HepG2 (cell line): Measurements from ENCODE around the gene TADA2A. TPM values are rescaled to one million over a fixed set of nuclear protein-coding genes. Genes with fewer than 3 reads are reported as not detected.
A peak's percentile ranks its signal among the peaks of the same experiment; 100 is the strongest.

Experiments used
- CHD4 ChIP-seq: fragments of 200-600 bp; sonication (generic); IDR thresholded peaks from 2 replicates; pipeline ENCODE4 v1.7.0; 2017; ENCODE audit warnings: mild to moderate bottlenecking, low read length, borderline replicate concordance
- DRAP1 ChIP-seq: IDR thresholded peaks from 2 replicates; pipeline ENCODE4 v1.6.1; 2016; ENCODE audit warnings: missing genetic modification reagents, missing compliant biosample characterization
- ETV6 ChIP-seq: sonication (generic); formaldehyde crosslinking; conservative IDR thresholded peaks from 2 replicates; pipeline ENCODE4 v1.4.0; 2020; ENCODE audit warnings: missing genetic modification reagents
- FOSL1 ChIP-seq: sonication (generic); formaldehyde crosslinking; IDR thresholded peaks from 2 replicates; pipeline ENCODE4 v1.9.0; 2021; ENCODE audit warnings: missing genetic modification reagents, borderline replicate concordance
- HOXA5 ChIP-seq: sonication (generic); formaldehyde crosslinking; IDR thresholded peaks from 2 replicates; pipeline ENCODE4 v1.4.0; 2020; ENCODE audit warnings: missing genetic modification reagents
- ISL2 ChIP-seq: sonication (generic); formaldehyde crosslinking; IDR thresholded peaks from 2 replicates; pipeline ENCODE4 v1.5.0; 2020; ENCODE audit warnings: missing genetic modification reagents
- KLF11 ChIP-seq: IDR thresholded peaks from 2 replicates; pipeline ENCODE4 v1.6.1; 2016; ENCODE audit warnings: missing compliant biosample characterization
- NFE2L2 ChIP-seq: fragments of 150-350 bp; IDR thresholded peaks from 2 replicates; pipeline ENCODE4 v1.6.1; 2014; ENCODE audit warnings: low read length
- NONO ChIP-seq, 2 experiments: fragments of 450-650 bp in 1 of 2; sonication (generic) in 1 of 2; formaldehyde crosslinking in 1 of 2; IDR thresholded peaks in 1 of 2; conservative IDR thresholded peaks in 1 of 2; 2 replicates each; pipeline versions ENCODE4 v1.6.1 to v1.8.0; 2017 to 2022; ENCODE audit warnings: mild to moderate bottlenecking in 1 of 2, missing genetic modification reagents in 1 of 2, moderate library complexity in 1 of 2
- ZBTB8A ChIP-seq: sonication (generic); formaldehyde crosslinking; IDR thresholded peaks from 2 replicates; pipeline ENCODE4 v1.4.0; 2020; ENCODE audit warnings: mild to moderate bottlenecking, low read depth, missing genetic modification reagents, borderline replicate concordance
- ZNF7 ChIP-seq: IDR thresholded peaks from 2 replicates; pipeline ENCODE4 v1.6.1; 2016; ENCODE audit warnings: missing biosample characterization, missing genetic modification reagents
- ZNF776 ChIP-seq: sonication (generic); formaldehyde crosslinking; IDR thresholded peaks from 2 replicates; pipeline ENCODE4 v1.4.0; 2020; ENCODE audit warnings: mild to moderate bottlenecking, missing genetic modification reagents
- polyA plus RNA-seq, 8 experiments: library from polyadenylated mRNA; depleted of rRNA in 3 of 8; stranded (reverse) in 7 of 8; unstranded in 1 of 8; fragments of >200 nt; fragmentation: Illumina TruSeq in 4 of 8; extraction: Trizol in 4 of 8; gene quantifications; 2 replicates each; pipeline versions ENCODE4 v1.2.1 to v1.2.3, GENCODE V29; 2011 to 2016; ENCODE audit warnings: low read depth in 4 of 8, missing spikeins in 1 of 8, mixed read lengths in 1 of 8; ENCODE audit not compliant: insufficient read depth in 1 of 8
- total RNA-seq, 5 experiments: library from RNA; depleted of rRNA; stranded (reverse); fragments of >200 nt; fragmentation: Illumina TruSeq; extraction: Trizol; gene quantifications; 2 replicates each; pipeline ENCODE4 v1.2.3, GENCODE V29; 2016; ENCODE audit warnings: low read depth in 1 of 5
- TF ChIP-seq, protein P1 (sequence below): sonication (generic); formaldehyde crosslinking; IDR thresholded peaks from 2 replicates; pipeline ENCODE4 v1.4.0; 2020; ENCODE audit warnings: mild to moderate bottlenecking, missing genetic modification reagents
- TF ChIP-seq, protein P2 (sequence below): sonication (generic); formaldehyde crosslinking; IDR thresholded peaks from 2 replicates; pipeline ENCODE4 v1.4.0; 2020; ENCODE audit warnings: missing genetic modification reagents; ENCODE audit errors: not compliant biosample characterization
- TF ChIP-seq, protein P3 (sequence below): sonication (generic); formaldehyde crosslinking; IDR thresholded peaks from 2 replicates; pipeline ENCODE4 v1.8.1; 2023; ENCODE audit warnings: missing genetic modification reagents, mild to moderate bottlenecking, borderline replicate concordance

TADA2A gene
- total and polyA plus RNA-seq, 2 of the 13 experiments (the other 11 are each of a cell fraction or from before 2014, with no cell fraction given) = 8.0 to 14.0 TPM

DNA sequence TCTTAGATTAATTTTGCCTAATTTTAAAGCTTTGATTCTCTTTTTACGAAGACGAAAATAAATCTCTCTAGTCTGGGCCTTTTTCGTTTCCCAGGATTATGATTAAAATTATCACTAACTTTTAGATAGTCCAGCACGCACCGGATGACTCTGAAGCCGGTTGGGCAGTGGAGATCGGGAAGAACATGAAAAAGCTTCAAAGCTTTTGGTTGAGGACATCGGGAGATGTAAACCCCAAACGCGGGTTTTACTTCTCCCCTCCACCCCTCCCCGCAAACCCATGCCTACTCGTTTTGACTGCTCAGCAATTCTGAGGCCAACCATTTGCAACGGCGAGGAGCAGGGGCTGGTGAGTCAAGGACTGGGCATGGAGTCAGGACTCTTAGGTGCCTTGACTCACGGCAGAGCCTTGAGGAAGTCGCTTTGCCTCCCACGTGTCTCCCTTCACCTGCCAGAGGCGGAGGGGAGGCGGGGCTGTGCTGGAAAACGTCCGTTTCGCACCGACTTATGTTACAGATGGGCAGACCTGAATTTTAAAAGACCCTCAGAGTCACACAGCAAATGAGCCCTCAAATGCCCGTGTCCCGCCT, 82.0 kb downstream of the TADA2A start (continued):
- TF ChIP-seq, protein P1, sequence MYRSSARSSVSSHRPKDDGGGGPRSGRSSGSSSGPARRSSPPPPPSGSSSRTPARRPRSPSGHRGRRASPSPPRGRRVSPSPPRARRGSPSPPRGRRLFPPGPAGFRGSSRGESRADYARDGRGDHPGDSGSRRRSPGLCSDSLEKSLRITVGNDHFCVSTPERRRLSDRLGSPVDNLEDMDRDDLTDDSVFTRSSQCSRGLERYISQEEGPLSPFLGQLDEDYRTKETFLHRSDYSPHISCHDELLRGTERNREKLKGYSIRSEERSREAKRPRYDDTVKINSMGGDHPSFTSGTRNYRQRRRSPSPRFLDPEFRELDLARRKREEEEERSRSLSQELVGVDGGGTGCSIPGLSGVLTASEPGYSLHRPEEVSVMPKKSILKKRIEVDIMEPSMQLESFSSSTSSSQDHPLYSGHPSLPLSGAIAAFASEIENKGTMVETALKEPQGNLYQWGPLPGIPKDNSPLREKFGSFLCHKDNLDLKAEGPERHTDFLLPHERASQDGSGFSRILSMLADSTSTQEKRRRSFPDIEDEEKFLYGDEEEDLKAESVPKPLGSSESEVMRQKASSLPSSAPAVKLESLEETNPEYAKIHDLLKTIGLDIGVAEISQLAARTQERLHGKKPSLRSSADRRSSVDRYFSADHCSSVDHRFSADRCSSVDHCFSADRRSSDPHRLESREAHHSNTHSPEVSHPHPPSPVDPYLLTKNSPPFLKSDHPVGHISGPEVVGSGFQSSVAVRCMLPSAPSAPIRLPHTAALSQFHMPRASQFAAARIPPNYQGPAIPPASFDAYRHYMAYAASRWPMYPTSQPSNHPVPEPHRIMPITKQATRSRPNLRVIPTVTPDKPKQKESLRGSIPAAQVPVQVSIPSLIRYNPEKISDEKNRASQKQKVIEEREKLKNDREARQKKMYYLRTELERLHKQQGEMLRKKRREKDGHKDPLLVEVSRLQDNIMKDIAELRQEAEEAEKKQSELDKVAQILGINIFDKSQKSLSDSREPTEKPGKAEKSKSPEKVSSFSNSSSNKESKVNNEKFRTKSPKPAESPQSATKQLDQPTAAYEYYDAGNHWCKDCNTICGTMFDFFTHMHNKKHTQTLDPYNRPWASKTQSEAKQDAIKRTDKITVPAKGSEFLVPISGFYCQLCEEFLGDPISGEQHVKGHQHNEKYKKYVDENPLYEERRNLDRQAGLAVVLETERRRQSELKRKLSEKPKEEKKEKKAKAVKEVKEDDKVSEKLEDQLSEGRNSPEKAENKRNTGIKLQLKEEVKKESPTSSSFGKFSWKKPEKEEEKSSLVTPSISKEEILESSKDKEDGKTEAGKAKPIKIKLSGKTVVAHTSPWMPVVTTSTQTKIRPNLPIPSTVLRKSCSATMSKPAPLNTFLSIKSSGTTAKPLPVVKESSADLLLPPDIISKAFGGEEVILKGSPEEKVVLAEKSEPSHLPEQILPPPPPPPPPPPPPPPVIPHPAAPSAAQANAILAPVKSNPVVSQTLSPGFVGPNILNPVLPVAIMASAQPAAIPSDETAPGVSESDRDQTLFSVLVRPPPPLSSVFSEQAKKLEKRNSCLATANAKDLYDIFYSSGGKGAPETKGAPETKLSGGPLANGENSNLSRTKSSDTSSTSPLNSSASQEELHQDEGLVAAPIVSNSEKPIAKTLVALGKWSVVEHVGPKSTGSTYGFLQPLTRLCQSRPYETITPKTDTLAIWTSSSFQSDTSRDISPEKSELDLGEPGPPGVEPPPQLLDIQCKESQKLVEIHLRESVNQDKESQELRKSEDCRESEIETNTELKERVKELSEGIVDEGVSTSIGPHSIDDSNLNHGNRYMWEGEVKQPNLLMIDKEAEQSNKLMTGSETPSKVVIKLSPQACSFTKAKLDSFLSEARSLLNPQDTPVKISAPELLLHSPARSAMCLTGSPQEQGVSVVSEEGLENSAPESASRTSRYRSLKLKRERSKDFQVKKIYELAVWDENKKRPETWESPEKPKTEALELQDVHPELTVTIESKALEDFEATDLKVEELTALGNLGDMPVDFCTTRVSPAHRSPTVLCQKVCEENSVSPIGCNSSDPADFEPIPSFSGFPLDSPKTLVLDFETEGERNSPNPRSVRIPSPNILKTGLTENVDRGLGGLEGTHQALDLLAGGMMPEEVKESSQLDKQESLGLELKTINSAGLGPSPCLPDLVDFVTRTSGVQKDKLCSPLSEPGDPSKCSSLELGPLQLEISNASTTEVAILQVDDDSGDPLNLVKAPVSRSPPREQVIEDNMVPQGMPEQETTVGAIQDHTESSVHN = no peak
- TF ChIP-seq ZNF776 = no peak
- TF ChIP-seq, protein P2, sequence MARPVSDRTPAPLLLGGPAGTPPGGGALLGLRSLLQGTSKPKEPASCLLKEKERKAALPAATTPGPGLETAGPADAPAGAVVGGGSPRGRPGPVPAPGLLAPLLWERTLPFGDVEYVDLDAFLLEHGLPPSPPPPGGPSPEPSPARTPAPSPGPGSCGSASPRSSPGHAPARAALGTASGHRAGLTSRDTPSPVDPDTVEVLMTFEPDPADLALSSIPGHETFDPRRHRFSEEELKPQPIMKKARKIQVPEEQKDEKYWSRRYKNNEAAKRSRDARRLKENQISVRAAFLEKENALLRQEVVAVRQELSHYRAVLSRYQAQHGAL (CRISPR knock-in tag) = no peak
- no peak for TF ChIP-seq FOSL1 (CRISPR knock-in tag)
- TF ChIP-seq, protein P3, sequence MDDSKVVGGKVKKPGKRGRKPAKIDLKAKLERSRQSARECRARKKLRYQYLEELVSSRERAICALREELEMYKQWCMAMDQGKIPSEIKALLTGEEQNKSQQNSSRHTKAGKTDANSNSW (CRISPR knock-in tag) = no peak
- peak; percentile 41; the same call in 1 of the 2 replicates for TF ChIP-seq CHD4
- no peak for TF ChIP-seq ISL2 (CRISPR knock-in tag)
- TF ChIP-seq KLF11 (CRISPR knock-in tag) = no peak
- TF ChIP-seq ZNF7 (CRISPR knock-in tag) = no peak
- no peak for TF ChIP-seq ZBTB8A (CRISPR knock-in tag)
- no peak for TF ChIP-seq NONO (IDR thresholded peaks at IDR 0.05)
- peak; percentile 7; the same call in 1 of the 2 replicates for TF ChIP-seq NONO (CRISPR knock-in tag; conservative IDR thresholded peaks at IDR 0.05)
- no peak for TF ChIP-seq NFE2L2
- no peak for TF ChIP-seq ETV6 (CRISPR knock-in tag)
- TF ChIP-seq DRAP1 (CRISPR knock-in tag) = no peak
- TF ChIP-seq HOXA5 (CRISPR knock-in tag) = no peak
